ENCODE data around the gene TAS2R50. TPM values are rescaled to one million over a fixed set of nuclear protein-coding genes. Genes with fewer than 3 reads are reported as not detected.

Gene TAS2R50
- total RNA-seq, 1 donor, result 6.2 TPM

DNA sequence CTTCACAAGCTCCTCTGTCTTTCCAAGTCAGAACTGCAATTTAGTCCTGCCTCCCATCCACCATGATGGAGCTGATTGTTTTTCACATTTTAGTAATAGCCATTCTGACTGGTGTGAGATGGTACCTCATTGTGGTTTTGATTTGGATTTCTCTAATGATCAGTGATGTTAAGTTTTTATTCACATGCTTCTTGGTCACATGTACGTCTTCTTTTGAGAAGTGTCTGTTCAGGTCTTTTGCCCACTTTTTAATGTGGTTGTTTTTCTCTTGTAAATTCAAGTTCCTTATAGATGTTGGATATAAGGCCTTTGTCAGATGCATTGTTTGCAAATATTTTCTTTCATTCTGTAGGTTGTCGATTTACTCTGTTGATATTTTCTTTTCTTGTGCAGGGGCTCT is 43.5 kb downstream of the TAS2R50 start:
- H3K36me3 ChIP-seq (ENCODE audit: insufficient read depth, low read length), result no peaks in the 10 kb centered on the region

DNA sequence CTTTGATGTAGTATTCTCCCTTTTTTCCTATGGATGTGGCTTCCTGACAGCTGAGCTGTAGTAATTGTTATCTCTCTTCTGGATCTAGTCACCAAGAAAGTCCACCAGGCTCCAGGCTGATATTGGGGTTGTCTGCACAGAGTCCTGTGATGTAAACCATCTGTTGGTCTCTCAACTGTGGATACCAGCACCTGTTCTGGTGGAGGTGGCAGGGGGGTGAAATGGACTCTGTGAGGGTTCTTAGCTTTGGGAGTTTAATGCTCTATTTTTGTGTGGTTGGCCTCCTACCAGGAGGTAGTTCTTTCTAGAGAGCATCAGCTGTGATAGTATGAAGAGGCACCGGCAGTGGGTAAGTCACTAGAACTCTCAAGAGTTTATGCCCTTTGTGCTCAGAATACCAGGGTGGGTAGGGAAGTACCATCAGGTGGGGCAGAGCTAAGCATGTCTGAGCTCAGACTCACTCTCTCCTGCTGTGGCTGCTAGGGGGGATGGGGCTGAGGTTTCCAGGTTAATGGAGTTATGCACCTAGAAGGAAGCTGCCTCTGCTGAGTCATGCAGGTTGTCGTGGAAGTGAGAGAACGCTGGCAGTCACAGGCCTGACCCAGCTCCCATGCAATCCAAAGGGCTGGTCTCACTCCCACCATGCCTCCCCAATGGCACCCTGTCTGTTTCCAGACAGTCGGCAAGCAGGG is 44.6 kb downstream of the TAS2R50 start:
- no peak overlapping the region for H3K27ac ChIP-seq (ENCODE audit: low read depth, low read length)
- no peak overlapping the region for H3K4me3 ChIP-seq (ENCODE audit: insufficient read depth, low read length)
- TF ChIP-seq, protein P1, sequence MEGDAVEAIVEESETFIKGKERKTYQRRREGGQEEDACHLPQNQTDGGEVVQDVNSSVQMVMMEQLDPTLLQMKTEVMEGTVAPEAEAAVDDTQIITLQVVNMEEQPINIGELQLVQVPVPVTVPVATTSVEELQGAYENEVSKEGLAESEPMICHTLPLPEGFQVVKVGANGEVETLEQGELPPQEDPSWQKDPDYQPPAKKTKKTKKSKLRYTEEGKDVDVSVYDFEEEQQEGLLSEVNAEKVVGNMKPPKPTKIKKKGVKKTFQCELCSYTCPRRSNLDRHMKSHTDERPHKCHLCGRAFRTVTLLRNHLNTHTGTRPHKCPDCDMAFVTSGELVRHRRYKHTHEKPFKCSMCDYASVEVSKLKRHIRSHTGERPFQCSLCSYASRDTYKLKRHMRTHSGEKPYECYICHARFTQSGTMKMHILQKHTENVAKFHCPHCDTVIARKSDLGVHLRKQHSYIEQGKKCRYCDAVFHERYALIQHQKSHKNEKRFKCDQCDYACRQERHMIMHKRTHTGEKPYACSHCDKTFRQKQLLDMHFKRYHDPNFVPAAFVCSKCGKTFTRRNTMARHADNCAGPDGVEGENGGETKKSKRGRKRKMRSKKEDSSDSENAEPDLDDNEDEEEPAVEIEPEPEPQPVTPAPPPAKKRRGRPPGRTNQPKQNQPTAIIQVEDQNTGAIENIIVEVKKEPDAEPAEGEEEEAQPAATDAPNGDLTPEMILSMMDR (IDR thresholded peaks at IDR 0.05; ENCODE audit: extremely low read depth, low read depth, low read length), result no peak
- no peaks in the 10 kb centered on the region for H3K27me3 ChIP-seq (ENCODE audit: insufficient read depth, low read length)
- H4K20me1 ChIP-seq (ENCODE audit: insufficient read depth, low read length), result no peaks in the 10 kb centered on the region
- peaks cover 2% of the 10 kb centered on the region for H3K9me3 ChIP-seq (ENCODE audit: low read depth, low read length)
- no peak for DNase-seq (ENCODE audit: insufficient read length, low spot score, missing footprints)
- H3K79me2 ChIP-seq (ENCODE audit: insufficient read depth, low read length), result no peaks in the 10 kb centered on the region
- H2AFZ ChIP-seq (ENCODE audit: low read length), result no peak overlapping the region
- no peaks in the 10 kb centered on the region for H3K36me3 ChIP-seq (ENCODE audit: insufficient read depth, low read length)
- peaks cover 6% of the 10 kb centered on the region for H3K4me1 ChIP-seq (ENCODE audit: insufficient read depth, low read length)
- no peak overlapping the region for H3K4me2 ChIP-seq (ENCODE audit: insufficient read depth, low read length)

More for the DNA sequence above, 43.5 kb downstream of the TAS2R50 start:
- Histone ChIP-seq H2AFZ (ENCODE audit: low read length) (no peak overlapping the region), H3K27ac (ENCODE audit: low read depth, low read length) (no peak overlapping the region), H3K4me1 (ENCODE audit: insufficient read depth, low read length) (peaks cover 6% of the 10 kb centered on the region), H3K79me2 (ENCODE audit: insufficient read depth, low read length) (no peaks in the 10 kb centered on the region), H4K20me1 (ENCODE audit: insufficient read depth, low read length) (no peaks in the 10 kb centered on the region), H3K4me2 (ENCODE audit: insufficient read depth, low read length) (no peak overlapping the region), H3K9me3 (ENCODE audit: low read depth, low read length) (peaks cover 3% of the 10 kb centered on the region), H3K4me3 (ENCODE audit: insufficient read depth, low read length) (no peak overlapping the region), H3K27me3 (ENCODE audit: insufficient read depth, low read length) (no peaks in the 10 kb centered on the region)
- no peak for DNase-seq (ENCODE audit: insufficient read length, low spot score, missing footprints)
- TF ChIP-seq, protein P1 (IDR thresholded peaks at IDR 0.05; ENCODE audit: extremely low read depth, low read depth, low read length), result no peak

DNA sequence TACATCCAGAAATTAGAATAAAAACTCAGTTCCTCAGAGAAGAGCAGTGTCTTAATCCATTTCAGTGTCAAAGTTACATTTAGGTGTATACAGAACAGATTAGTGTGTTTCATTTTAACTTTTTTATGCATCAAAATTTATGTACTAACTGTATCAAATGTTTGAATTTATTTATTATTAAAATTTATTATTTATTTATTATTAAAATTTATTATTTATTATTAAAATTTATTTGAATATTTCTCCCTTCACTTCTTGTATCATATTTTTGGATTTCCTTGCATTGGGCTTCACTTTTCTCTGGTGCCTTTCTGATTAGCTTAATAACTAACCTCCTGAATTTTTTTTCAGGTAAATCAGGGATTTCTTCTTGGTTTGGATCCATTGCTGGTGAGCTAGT is 45.3 kb downstream of the TAS2R50 start:
- H3K9me3 ChIP-seq (ENCODE audit: low read depth, low read length), result no peaks in the 10 kb centered on the region
- no peaks in the 10 kb centered on the region for H3K79me2 ChIP-seq (ENCODE audit: insufficient read depth, low read length)
- TF ChIP-seq, protein P1 (IDR thresholded peaks at IDR 0.05; ENCODE audit: extremely low read depth, low read depth, low read length), result no peak
- no peak overlapping the region for H2AFZ ChIP-seq (ENCODE audit: low read length)
- H3K4me3 ChIP-seq (ENCODE audit: insufficient read depth, low read length), result no peak overlapping the region
- no peak overlapping the region for H3K4me2 ChIP-seq (ENCODE audit: insufficient read depth, low read length)
- DNase-seq (ENCODE audit: insufficient read length, low spot score, missing footprints), result no peak
- H4K20me1 ChIP-seq (ENCODE audit: insufficient read depth, low read length), result no peaks in the 10 kb centered on the region
- H3K4me1 ChIP-seq (ENCODE audit: insufficient read depth, low read length), result peaks cover 6% of the 10 kb centered on the region
- H3K27me3 ChIP-seq (ENCODE audit: insufficient read depth, low read length), result no peaks in the 10 kb centered on the region
- H3K27ac ChIP-seq (ENCODE audit: low read depth, low read length), result peak overlapping the region; percentile 60
- no peaks in the 10 kb centered on the region for H3K36me3 ChIP-seq (ENCODE audit: insufficient read depth, low read length)

DNA sequence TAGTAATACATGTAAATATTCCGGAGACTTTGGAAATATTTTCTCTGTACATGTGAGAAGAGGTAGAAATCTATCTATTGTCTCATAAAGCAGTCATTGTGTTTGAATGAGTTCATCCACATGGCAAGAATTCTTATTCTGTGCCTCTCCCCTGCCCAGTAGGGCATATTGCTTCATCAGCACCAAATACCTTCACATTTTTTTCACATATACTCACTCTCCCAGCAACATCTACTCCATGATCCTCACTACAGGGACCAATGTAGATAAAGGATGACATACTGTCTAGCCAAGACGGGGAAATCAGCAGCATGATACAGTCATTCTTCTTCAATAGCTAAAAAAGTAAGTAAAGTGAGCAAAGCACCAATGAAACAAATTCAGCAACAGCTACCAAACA is 46.3 kb downstream of the TAS2R50 start:
- Histone ChIP-seq H2AFZ (ENCODE audit: low read length) (no peak overlapping the region), H3K36me3 (ENCODE audit: insufficient read depth, low read length) (no peaks in the 10 kb centered on the region), H3K27ac (ENCODE audit: low read depth, low read length) (peak overlapping the region; percentile 60), H3K4me3 (ENCODE audit: insufficient read depth, low read length) (no peak overlapping the region), H3K9me3 (ENCODE audit: low read depth, low read length) (no peaks in the 10 kb centered on the region), H3K4me2 (ENCODE audit: insufficient read depth, low read length) (no peak overlapping the region), H3K79me2 (ENCODE audit: insufficient read depth, low read length) (no peaks in the 10 kb centered on the region), H3K27me3 (ENCODE audit: insufficient read depth, low read length) (no peaks in the 10 kb centered on the region), H3K4me1 (ENCODE audit: insufficient read depth, low read length) (peaks cover 6% of the 10 kb centered on the region), H4K20me1 (ENCODE audit: insufficient read depth, low read length) (no peaks in the 10 kb centered on the region)
- TF ChIP-seq, protein P1 (IDR thresholded peaks at IDR 0.05; ENCODE audit: extremely low read depth, low read depth, low read length), result no peak
- DNase-seq (ENCODE audit: insufficient read length, low spot score, missing footprints), result no peak

Data from osteoblast (primary cell).